ENCODE results near the gene RAP1GAP2.
"Not testable (repeated sequence)": the region's sequence is repeated elsewhere in the genome, so short reads cannot be mapped to it uniquely, and the experiment has no call there.

The RAP1GAP2 gene

GRCh38 chr17:2985318-2985717 lies 189.1 kb downstream of the RAP1GAP2 start:
- TF ChIP-seq CTCF (conservative IDR thresholded peaks at IDR 0.05; ENCODE audit: low read length) = no peak
- DNase-seq (ENCODE audit: low read depth) = no peak
- no peak overlapping the region for H3K4me3 ChIP-seq (ENCODE audit: low read length)

- no peak for DNase-seq (ENCODE audit: low read depth)
- no peak overlapping the region for H3K4me3 ChIP-seq (ENCODE audit: low read length)
- TF ChIP-seq CTCF (conservative IDR thresholded peaks at IDR 0.05; ENCODE audit: low read length) = no peak
Observed at GRCh38 chr17:2986925-2987324, 190.7 kb downstream of the RAP1GAP2 start.

DNA sequence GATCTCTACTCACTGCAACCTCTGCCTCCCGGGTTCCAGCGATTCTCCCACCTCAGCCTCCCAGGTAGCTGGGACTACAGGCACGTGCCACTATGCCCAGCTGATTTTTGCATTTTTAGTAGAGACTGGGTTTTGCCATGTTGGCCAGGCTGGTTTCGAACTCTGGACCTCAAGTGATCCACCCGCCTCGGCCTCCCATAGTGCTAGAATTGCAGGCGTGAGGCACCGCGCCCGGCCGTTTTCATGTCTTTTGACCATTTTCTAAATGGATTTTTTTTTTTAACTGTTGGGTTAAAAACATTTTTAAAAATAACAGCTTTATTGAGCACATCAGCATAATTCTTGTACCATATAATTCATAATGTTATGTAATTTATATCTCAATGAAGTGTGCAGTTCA lies 193.2 kb downstream of the RAP1GAP2 start:
- DNase-seq (ENCODE audit: low read depth); H3K4me3 ChIP-seq (ENCODE audit: low read length): not testable (repeated sequence)

GRCh38 chr17:2989855-2990254 lies 193.6 kb downstream of the RAP1GAP2 start:
- no peak for DNase-seq (ENCODE audit: low read depth)
- TF ChIP-seq CTCF (conservative IDR thresholded peaks at IDR 0.05; ENCODE audit: low read length) = no peak
- no peak overlapping the region for H3K4me3 ChIP-seq (ENCODE audit: low read length)

- DNase-seq (ENCODE audit: low read depth) = no peak
- no peak for TF ChIP-seq CTCF (conservative IDR thresholded peaks at IDR 0.05; ENCODE audit: low read length)
- H3K4me3 ChIP-seq (ENCODE audit: low read length) = no peak overlapping the region
Observed at GRCh38 chr17:2990396-2990795, 194.2 kb downstream of the RAP1GAP2 start.

DNA sequence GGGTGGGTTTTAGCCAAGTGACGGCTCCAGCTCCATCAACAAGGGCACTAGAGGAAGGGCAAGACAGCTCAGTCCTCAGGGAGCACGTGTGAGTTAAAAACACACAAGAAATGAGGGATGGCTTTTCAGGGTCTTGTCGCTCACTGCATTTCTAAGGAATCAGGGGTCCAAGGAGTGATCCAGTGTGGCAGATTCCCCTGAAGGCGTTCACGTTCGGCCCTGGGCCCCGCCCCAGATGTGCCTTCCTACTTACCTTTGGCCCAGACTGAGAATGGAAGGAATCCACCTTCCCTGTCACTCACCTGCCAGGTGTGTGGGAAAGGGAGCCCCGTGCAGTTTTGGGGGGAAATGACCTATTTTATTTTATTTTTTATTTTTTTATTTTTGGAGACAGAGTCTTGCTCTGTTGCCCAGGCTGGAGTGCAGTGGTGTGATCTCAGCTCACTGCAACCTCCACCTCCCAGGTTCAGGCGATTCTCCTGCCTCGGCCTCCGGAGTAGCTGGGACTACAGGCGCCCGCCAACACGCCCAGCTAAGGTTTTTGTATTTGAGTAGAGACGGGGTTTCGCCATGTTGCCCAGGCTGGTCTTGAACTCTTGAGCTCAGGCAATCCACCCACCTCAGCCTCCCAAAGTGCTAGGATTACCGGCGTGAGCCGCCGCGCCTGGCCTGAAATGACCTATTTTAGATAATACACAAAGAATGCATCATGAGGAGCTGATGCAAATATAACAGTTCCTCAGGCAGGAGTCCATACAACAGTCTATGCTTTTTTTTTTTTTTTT lies 195.3 kb downstream of the RAP1GAP2 start:
- DNase-seq (ENCODE audit: low read depth) = not testable (repeated sequence)

DNA sequence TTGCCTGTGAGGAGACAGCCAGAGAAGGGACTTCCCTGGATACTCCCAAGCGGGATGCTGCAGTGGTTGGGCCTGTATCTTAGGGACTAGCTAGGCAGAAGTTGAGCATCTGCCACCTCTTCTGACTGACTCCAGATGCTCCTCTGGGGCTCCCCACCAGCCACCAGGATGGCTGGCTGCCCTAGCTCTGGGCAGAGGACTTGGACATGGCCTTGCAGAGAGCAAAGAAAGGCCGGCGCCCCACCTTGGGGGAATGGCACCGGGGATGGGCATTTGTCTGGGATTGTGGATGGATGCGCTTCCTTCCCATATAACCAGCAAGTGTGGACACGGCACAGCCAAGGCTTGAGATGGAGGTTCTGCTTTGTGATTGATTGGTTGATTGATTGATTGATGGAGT lies 198.2 kb downstream of the RAP1GAP2 start:
- DNase-seq (ENCODE audit: low read depth) = no peak
- H3K4me3 ChIP-seq (ENCODE audit: low read length) = no peak overlapping the region
- TF ChIP-seq CTCF (conservative IDR thresholded peaks at IDR 0.05; ENCODE audit: low read length) = no peak

More for the DNA sequence above, 195.3 kb downstream of the RAP1GAP2 start:
- not testable (repeated sequence) for H3K4me3 ChIP-seq (ENCODE audit: low read length)

DNA sequence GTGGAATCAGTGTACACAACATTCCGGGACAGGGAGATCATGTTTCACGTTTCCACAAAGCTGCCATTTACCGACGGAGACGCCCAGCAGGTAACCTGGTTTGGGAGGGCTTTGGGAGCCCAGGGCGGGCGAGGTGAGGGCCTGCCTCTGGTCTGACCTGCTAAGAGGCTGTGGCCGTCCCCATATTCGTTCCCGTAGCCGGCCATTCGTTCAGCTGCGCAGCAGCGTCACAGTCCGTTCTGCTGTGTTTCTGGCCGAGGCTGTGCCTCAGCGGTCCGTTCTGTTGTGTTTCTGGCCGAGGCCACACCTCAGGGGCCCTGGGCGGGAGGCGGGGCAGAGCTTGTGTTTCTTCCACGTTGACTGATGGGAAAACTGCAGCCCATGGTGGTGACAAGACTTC lies 199.1 kb downstream of the RAP1GAP2 start:
- no peak for TF ChIP-seq CTCF (conservative IDR thresholded peaks at IDR 0.05; ENCODE audit: low read length)
- no peak for DNase-seq (ENCODE audit: low read depth)
- H3K4me3 ChIP-seq (ENCODE audit: low read length) = no peak overlapping the region

Data from AG10803 (cell line).